Keratinocyte (primary cell): Measurements from ENCODE around the gene KLF6. TPM values are rescaled to one million over a fixed set of nuclear protein-coding genes. Genes with fewer than 3 reads are reported as not detected.
"Not testable (repeated sequence)": the region's sequence is repeated elsewhere in the genome, so short reads cannot be mapped to it uniquely, and the experiment has no call there.

Experiments used
- DNase-seq: peaks from one replicate; pipeline ENCODE4 v3.0.0-alpha.2; 2011; ENCODE audit warnings: low read depth, missing footprints, low spot score
- FAIRE-seq: peaks from 2 replicates; lab custom pipeline; 2011; peaks lifted over from hg19 to GRCh38; lab: Jason Lieb, UNC
- H2AFZ ChIP-seq: 2 replicates; pipeline ENCODE4 v1.6.0; 2012; ENCODE audit warnings: low read length, control low read depth, inconsistent platforms; ENCODE audit not compliant: control insufficient read depth
- H3K27ac ChIP-seq: 2 replicates; pipeline ENCODE4 v1.5.1; 2011; ENCODE audit warnings: low read length; ENCODE audit not compliant: control insufficient read depth, insufficient read depth
- H3K27me3 ChIP-seq: 3 replicates; pipeline ENCODE4 v1.6.0; 2011; ENCODE audit warnings: low read length; ENCODE audit not compliant: control insufficient read depth, insufficient read depth; ENCODE audit errors: extremely low read depth
- H3K36me3 ChIP-seq, 2 experiments: 2 replicates in 1 of 2; 3 replicates in 1 of 2; pipeline ENCODE4 v1.5.1; 2011; ENCODE audit warnings: low read length in 2 of 2, mild to moderate bottlenecking in 1 of 2; ENCODE audit not compliant: control insufficient read depth in 2 of 2, insufficient read depth in 2 of 2; ENCODE audit errors: extremely low read depth in 1 of 2
- H3K4me1 ChIP-seq: 3 replicates; pipeline ENCODE4 v1.5.1; 2011; ENCODE audit warnings: low read length; ENCODE audit not compliant: control insufficient read depth, insufficient read depth; ENCODE audit errors: extremely low read depth
- H3K4me2 ChIP-seq: 3 replicates; pipeline ENCODE4 v1.6.0; 2011; ENCODE audit warnings: low read depth, low read length; ENCODE audit not compliant: control insufficient read depth, insufficient read depth; ENCODE audit errors: extremely low read depth
- H3K4me3 ChIP-seq, 3 experiments: fragments of 200-600 bp in 1 of 3; sonication (generic) in 1 of 3; 2 replicates in 2 of 3; 3 replicates in 1 of 3; pipeline ENCODE4 v1.5.1; 2011 to 2016; ENCODE audit warnings: low read length in 3 of 3, mild to moderate bottlenecking in 3 of 3, control low read depth in 2 of 3, inconsistent platforms in 1 of 3, low read depth in 1 of 3, mixed read lengths in 1 of 3, mixed run types in 1 of 3, moderate library complexity in 1 of 3; ENCODE audit not compliant: control insufficient read depth in 2 of 3, insufficient read depth in 2 of 3; ENCODE audit errors: extremely low read depth in 1 of 3
- H3K79me2 ChIP-seq: 2 replicates; pipeline ENCODE4 v1.6.0; 2012; ENCODE audit warnings: low read length; ENCODE audit not compliant: control insufficient read depth, insufficient read depth
- H3K9ac ChIP-seq: 3 replicates; pipeline ENCODE4 v1.6.0; 2011; ENCODE audit warnings: low read length; ENCODE audit not compliant: control insufficient read depth, insufficient read depth; ENCODE audit errors: extremely low read depth
- H3K9me1 ChIP-seq: 3 replicates; pipeline ENCODE4 v1.6.0; 2011; ENCODE audit warnings: low read length; ENCODE audit not compliant: control insufficient read depth, insufficient read depth; ENCODE audit errors: extremely low read depth
- H3K9me3 ChIP-seq: 2 replicates; pipeline ENCODE4 v1.5.1; 2012; ENCODE audit warnings: low read depth, low read length; ENCODE audit not compliant: control insufficient read depth
- H4K20me1 ChIP-seq: 3 replicates; pipeline ENCODE4 v1.6.0; 2011; ENCODE audit warnings: low read length; ENCODE audit not compliant: control insufficient read depth, insufficient read depth; ENCODE audit errors: extremely low read depth
- EZH2 ChIP-seq: IDR thresholded peaks from one replicate; pipeline ENCODE4 v1.6.1; 2012; ENCODE audit warnings: inconsistent platforms, mild to moderate bottlenecking, low read length, moderate library complexity
- dilution Hi-C: fragments of 300-500 bp; cut with MboI; formaldehyde crosslinking; loops from one replicate; pipeline ENCODE4 v1.7.0; 2020; ENCODE audit warnings: low sequenced_read_pairs; ENCODE audit not compliant: extremely low pct_ligation_motif_present
- polyA plus RNA-seq, 5 experiments: library from polyadenylated mRNA; depleted of rRNA in 3 of 5; stranded (reverse) in 3 of 5; stranded (forward) in 1 of 5; unstranded in 1 of 5; fragments of >200 nt; gene quantifications; 1 replicate in 1 of 5; 2 replicates in 3 of 5; 3 replicates in 1 of 5; pipeline versions ENCODE4 v1.2.1 to v1.2.3, GENCODE V29; 2011 to 2012; ENCODE audit warnings: missing spikeins in 2 of 5, low read depth in 1 of 5, low replicate concordance in 1 of 5
- TF ChIP-seq, protein P1 (sequence below), 3 experiments: IDR thresholded peaks in 1 of 3; conservative IDR thresholded peaks in 1 of 3; optimal IDR thresholded peaks in 1 of 3; 2 replicates in 2 of 3; 3 replicates in 1 of 3; pipeline versions ENCODE3 to v1.5.1; 2011; ENCODE audit warnings: low read length in 3 of 3, mild to moderate bottlenecking in 3 of 3, moderate library complexity in 2 of 3, control low read depth in 1 of 3, inconsistent platforms in 1 of 3; ENCODE audit not compliant: insufficient read depth in 2 of 3; ENCODE audit errors: extremely low read depth in 1 of 3

KLF6 gene
- polyA plus RNA-seq, 1 donor (not counting 4 experiments of a cell fraction or from before 2014, with no cell fraction given) = 250 TPM

DNA sequence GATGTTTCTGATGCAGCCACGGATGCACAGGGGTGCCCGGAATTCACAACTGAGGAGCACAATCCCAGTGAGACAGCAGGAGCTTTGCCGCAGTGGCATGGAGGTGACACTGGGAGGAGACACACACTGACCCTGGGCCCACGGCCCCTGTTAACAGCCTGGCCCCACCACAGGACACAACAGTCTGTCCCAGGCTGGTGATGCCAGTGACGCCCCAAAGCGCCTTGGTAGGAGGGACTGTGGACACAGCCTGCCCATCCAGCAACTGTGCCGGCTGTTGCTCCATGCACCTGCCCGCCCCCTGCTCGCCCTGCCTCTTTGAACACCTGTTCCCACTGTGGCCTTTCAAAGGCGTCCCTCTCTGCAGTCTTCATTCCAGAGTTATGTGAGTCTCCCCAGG is 49.8 kb downstream of the KLF6 start:
- DNase-seq = no peak
- no peak overlapping the region for H3K27ac ChIP-seq
- peaks cover 12% of the 10 kb centered on the region for H3K4me1 ChIP-seq
- H3K4me2 ChIP-seq = no peak overlapping the region
- H3K36me3 ChIP-seq = no peaks in the 10 kb centered on the region
- H3K79me2 ChIP-seq = no peaks in the 10 kb centered on the region
- no peaks in the 10 kb centered on the region for H4K20me1 ChIP-seq
- no peak for FAIRE-seq
- no peak overlapping the region for H3K9ac ChIP-seq
- H3K27me3 ChIP-seq = no peaks in the 10 kb centered on the region
- dilution Hi-C loops = no loop called here
- no peaks in the 10 kb centered on the region for H3K9me3 ChIP-seq
- no peak overlapping the region for H3K4me3 ChIP-seq
- TF ChIP-seq EZH2 = no peak
- TF ChIP-seq, protein P1, sequence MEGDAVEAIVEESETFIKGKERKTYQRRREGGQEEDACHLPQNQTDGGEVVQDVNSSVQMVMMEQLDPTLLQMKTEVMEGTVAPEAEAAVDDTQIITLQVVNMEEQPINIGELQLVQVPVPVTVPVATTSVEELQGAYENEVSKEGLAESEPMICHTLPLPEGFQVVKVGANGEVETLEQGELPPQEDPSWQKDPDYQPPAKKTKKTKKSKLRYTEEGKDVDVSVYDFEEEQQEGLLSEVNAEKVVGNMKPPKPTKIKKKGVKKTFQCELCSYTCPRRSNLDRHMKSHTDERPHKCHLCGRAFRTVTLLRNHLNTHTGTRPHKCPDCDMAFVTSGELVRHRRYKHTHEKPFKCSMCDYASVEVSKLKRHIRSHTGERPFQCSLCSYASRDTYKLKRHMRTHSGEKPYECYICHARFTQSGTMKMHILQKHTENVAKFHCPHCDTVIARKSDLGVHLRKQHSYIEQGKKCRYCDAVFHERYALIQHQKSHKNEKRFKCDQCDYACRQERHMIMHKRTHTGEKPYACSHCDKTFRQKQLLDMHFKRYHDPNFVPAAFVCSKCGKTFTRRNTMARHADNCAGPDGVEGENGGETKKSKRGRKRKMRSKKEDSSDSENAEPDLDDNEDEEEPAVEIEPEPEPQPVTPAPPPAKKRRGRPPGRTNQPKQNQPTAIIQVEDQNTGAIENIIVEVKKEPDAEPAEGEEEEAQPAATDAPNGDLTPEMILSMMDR (optimal IDR thresholded peaks at IDR 0.05 in 1 of 3, IDR thresholded peaks at IDR 0.05 in 1 of 3, conservative IDR thresholded peaks at IDR 0.05 in 1 of 3; ENCODE audit: extremely low read depth in 1 of 3, insufficient read depth in 2 of 3, low read length in 3 of 3) = no peak
- no peak overlapping the region for H2AFZ ChIP-seq
- no peaks in the 10 kb centered on the region for H3K9me1 ChIP-seq

- Histone ChIP-seq H3K9ac (no peak overlapping the region), H3K4me1 (peaks cover 4% of the 10 kb centered on the region), H4K20me1 (no peaks in the 10 kb centered on the region), H3K36me3 (no peaks in the 10 kb centered on the region), H3K4me3 (no peak overlapping the region), H3K27ac (no peak overlapping the region), H3K79me2 (no peaks in the 10 kb centered on the region), H3K9me1 (no peaks in the 10 kb centered on the region), H3K4me2 (no peak overlapping the region), H3K9me3 (no peaks in the 10 kb centered on the region), H3K27me3 (no peaks in the 10 kb centered on the region), H2AFZ (no peak overlapping the region)
- TF ChIP-seq EZH2 = no peak
- TF ChIP-seq, protein P1 (optimal IDR thresholded peaks at IDR 0.05 in 1 of 3, IDR thresholded peaks at IDR 0.05 in 1 of 3, conservative IDR thresholded peaks at IDR 0.05 in 1 of 3; ENCODE audit: extremely low read depth in 1 of 3, insufficient read depth in 2 of 3, low read length in 3 of 3) = no peak
- DNase-seq (no peak), FAIRE-seq (no peak)
- dilution Hi-C loops = no loop called here
Observed at GRCh38 chr10:3734111-3734510, 50.9 kb downstream of the KLF6 start.

GRCh38 chr10:3732183-3732582 is 52.8 kb downstream of the KLF6 start:
- H3K4me1 ChIP-seq, dilution Hi-C loops, H3K27me3 ChIP-seq, H3K36me3 ChIP-seq, H3K4me3 ChIP-seq, DNase-seq, FAIRE-seq, H3K27ac ChIP-seq, H3K79me2 ChIP-seq, H3K9ac ChIP-seq, H3K4me2 ChIP-seq, H3K9me3 ChIP-seq, H4K20me1 ChIP-seq, H2AFZ ChIP-seq, H3K9me1 ChIP-seq: not testable (repeated sequence)
